NCI-H82 treated with DMSO at 0.1 percent for 48 hours (cell line): ENCODE data around the gene LRMDA.

Experiments used
- DNase-seq: peaks from one replicate; lab custom pipeline; 2025; ENCODE audit not compliant: unreplicated experiment; lab: John Stamatoyannopoulos, UW

Gene LRMDA

GRCh38 chr10:76268530-76268929 lies 837.1 kb downstream of the LRMDA start:
- no peak for DNase-seq

GRCh38 chr10:76268954-76269353 lies 837.5 kb downstream of the LRMDA start:
- DNase-seq: no peak

- DNase-seq: no peak
These were observed 839.0 kb downstream of the LRMDA start for GRCh38 chr10:76270464-76270863.

DNA sequence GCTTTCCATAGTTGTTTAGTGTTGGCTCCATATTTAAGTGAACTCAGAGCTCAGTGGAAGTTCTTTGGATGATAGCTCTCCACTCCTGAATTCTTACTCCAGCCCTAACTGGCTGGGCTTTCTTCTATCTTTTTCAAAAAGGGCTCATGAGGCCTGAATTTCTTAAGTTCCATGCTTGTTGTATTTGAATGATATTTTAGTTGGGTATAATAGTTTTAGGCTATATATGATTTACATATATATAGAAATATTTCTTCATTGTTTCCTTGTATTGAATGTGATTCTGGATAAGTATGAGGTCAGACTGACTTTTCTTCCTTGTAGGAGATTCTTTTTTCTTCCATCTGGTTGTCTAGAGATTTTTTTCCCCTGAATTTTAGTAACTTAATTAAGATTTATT lies 843.5 kb downstream of the LRMDA start:
- DNase-seq: no peak

GRCh38 chr10:76278811-76279460 lies 847.5 kb downstream of the LRMDA start:
- DNase-seq: no peak

DNA sequence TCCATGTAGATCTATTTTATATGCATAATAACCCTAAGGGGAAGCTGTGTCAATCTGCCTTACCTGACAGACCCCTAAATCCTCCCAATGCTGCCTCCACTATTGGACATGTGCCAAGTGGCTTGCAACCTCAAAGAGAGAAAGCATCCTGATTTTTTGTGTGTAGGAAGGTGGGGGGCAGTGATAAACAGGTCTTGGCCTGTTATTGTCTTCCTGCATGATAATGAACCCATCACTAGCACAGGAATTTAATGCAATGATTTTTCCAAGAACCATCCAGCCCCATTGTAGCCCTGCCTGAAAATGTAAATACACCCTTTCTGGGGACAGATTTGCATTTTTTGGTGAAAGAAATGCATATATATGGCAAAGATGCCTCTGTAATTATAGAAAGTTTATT lies 850.2 kb downstream of the LRMDA start:
- no peak for DNase-seq

GRCh38 chr10:76282061-76283025 lies 850.9 kb downstream of the LRMDA start:
- DNase-seq: no peak

DNA sequence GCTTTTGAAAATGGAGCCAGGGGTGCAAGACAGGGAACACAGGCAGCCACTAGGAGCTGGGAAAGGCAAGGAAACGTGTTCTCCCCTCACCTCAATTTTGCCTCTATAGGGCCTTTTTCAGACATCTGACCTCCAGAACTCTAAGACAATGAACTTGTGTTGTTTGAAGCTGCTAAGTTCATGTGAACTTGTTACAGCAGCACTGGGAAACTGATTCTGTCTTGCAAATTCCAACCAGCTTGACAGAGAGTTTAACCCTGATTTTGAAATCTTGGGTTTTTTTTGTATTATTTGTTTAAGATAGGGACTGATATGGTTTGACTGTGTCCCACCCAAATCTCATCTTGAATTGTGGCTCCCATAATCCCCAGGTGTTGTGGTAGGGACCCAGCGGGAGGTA lies 852.9 kb downstream of the LRMDA start:
- no peak for DNase-seq

- DNase-seq: no peak
These were observed 853.6 kb downstream of the LRMDA start for GRCh38 chr10:76285012-76285411.

DNA sequence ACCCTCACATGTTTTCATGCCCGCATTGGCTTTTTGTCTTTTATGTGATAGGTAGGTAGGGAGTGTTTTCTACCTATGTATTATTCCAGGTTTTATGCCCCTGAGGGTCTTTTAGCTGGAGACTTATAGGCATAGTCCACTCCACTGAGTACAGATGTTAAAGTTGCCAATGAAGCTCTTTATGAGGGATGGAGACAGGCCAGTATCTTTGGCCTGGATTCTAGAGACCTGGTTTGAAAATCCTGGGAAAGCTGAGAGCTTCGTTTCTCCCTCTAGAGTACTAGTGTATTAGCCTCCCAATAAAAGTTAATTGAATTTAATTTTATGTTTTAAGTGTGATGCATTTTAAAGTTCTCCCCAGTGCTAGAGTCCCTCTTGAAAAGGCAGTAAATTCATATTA lies 854.1 kb downstream of the LRMDA start:
- DNase-seq: no peak

DNA sequence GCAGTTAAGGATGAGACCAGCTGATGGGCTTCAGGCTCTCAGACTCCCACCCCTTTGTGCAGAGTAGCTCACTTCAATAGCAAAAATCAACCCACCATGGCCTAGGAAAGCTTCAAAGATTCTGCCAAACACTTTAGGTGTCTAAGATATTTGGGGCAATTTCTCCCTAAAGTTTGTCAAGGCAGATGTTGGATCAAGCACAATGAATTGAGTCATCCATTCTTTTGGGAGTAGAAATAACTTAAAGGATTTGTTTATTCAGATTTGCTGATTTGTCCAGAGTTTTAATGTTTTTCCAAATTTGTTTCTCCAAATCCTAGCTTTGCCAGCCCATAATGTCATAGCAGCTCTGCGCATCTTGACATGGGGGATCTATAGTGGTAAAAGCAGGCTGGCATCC lies 855.1 kb downstream of the LRMDA start:
- no peak for DNase-seq

DNA sequence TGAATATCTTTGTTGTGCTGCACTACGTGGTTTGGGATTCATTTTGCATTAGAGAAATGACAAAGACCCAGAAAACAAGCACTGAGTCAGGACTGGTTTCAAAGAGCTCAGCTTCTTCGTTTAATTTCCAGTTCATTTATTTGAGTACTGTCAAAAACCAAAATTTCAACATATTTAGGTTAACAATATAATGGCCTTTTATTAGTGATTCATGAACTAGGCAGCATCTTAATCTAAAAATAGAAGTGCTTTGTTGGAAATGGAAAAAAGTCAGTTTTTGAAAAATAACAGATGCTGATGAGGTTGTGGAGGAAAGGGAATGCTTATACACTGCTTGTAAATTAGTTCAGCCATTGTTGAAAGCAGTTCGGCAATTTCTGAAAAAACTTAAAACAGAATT lies 856.4 kb downstream of the LRMDA start:
- no peak for DNase-seq

DNA sequence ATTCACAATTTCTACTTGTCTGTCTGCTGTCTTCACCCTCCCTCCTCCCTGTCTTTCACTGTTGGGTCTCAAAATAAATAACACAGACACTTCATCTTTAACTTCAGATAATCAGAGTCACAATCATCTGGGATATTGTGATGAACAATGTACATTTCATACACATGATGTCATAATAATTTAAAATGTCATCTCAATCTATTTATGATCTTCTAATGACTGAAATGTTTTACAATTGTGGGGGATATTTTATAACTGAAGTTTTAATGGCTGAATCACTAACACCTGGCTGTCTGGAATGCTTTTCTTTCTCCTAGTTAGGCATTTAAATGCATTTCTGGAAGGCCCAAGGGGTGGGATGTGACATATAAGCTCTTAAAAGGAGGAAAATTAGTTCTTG lies 859.8 kb downstream of the LRMDA start:
- no peak for DNase-seq

GRCh38 chr10:76291885-76292284 lies 860.5 kb downstream of the LRMDA start:
- no peak for DNase-seq

DNA sequence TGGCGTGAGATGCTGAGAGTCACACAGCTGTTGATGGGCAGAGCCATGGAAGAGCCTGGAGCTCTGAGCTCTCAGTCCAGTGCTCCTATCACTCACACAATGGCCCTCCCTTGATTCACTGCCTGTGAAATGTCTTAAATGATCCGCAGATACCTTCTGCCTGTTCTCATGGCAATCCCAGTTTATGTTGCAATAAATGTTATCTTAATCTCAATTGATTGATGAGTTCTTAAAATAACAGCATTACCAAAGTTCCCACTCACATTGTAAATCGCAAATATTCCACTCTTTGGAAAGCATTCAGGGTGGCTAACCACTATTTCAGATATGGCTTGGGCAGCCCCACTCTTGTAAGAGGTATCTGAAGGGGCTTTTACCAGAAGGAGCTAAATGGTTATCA lies 865.5 kb downstream of the LRMDA start:
- no peak for DNase-seq

GRCh38 chr10:76297358-76297757 lies 865.9 kb downstream of the LRMDA start:
- DNase-seq: no peak

DNA sequence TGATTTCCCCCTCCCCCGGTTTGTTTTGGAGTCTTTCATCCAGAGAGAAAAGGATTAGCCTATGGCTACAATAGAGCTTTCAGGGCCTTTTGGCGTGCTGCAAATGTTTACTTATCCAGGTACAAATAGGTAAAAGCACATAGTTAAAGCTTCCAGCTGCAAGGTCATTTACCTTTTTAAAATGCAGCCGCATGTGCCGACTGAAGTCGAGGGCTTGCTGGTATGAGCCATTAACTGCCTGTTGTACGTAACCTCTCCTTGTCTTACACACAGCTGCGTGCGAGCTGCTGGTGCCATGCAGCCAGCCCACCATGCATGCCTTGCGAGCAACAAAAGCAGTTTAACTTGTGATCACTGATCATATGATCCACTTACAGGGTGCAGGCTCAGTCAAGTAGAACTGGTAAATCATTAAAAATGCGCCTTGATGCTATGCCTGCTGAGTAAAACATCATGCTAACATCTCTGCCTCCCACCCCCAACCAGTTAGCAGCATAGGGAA lies 866.4 kb downstream of the LRMDA start:
- no peak for DNase-seq

DNA sequence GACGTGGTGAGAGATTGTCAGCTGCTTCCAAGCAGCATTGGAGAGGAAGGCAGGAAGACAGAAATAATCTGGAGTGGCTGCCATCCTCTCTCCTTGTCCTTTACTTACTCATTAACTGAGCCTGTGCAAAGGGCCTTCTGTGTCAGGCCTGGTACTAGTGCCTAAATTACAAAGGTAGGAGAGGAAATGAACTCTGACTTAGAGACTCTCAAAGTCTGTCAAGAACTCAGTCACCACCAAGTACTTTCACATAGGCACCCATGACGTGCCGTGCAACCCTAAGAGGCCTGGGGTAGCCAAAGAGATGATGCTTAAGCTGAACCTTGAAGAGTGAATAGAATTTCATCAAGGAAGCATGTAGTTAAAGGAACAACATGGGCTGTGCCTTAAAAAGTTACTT lies 866.9 kb downstream of the LRMDA start:
- DNase-seq: no peak

GRCh38 chr10:76299501-76299900 lies 868.1 kb downstream of the LRMDA start:
- no peak for DNase-seq

DNA sequence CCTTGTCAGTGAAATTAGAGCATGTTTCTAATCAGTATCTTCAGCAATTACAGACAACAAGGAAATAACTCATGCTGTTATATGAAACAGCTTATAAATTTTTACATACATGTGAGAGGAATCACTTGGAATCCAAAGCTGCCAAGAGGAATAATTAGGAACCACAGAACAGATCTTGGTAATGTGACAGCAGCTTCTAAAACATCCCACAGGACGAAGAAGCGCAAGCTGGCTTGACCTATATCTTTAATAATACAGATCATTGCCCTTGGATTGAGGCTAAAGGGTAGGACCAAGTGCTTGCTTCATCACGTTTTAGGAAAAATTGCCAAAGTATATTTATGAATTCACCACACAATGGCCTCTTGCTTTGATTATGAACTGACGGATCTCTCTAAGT lies 869.8 kb downstream of the LRMDA start:
- no peak for DNase-seq

GRCh38 chr10:76301950-76302349 lies 870.5 kb downstream of the LRMDA start:
- no peak for DNase-seq

DNA sequence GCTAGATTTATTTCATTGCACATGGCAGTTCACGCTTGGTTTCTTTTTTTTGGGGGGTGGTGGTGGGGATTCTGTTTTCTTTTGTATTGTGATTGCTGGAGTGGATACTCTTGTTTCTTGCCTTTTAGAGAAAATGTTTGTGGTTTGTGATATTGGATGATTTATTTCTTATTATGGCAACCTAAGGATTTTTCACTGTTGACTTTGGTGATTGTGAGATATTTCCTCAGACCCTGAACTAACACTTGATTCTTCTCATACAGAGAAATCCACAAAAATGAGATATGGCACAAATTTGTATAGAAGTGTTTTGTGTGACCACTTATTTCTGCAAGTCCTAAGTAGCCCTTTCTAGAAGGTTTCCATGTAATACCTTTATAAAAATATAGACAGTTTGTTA lies 871.1 kb downstream of the LRMDA start:
- no peak for DNase-seq
